ENCODE results near the gene PINLYP.

GRCh38 chr19:43569657-43570056 is 5.9 kb upstream of the PINLYP start:
- no peak for TF ChIP-seq CTCF (IDR thresholded peaks at IDR 0.05 in 4 of 5, conservative IDR thresholded peaks at IDR 0.05 in 1 of 5)
- TF ChIP-seq POLR2A (IDR thresholded peaks at IDR 0.05) = no peak
